Lower leg skin (tissue), 4 donors: ENCODE measurements around the gene LARGE2. TPM values are rescaled to one million over a fixed set of nuclear protein-coding genes. Genes with fewer than 3 reads are reported as not detected.

Experiments
- DNase-seq, 2 donors: peaks; one replicate each; pipeline ENCODE4 v3.0.0-alpha.2; 2019; ENCODE audit warnings: low spot score in 2 of 2
- H3K4me3 ChIP-seq: fragments of 200-600 bp; sonication (generic); 2 replicates; pipeline ENCODE4 v1.5.1; 2017; ENCODE audit warnings: mild to moderate bottlenecking, low read depth; ENCODE audit not compliant: poor library complexity, severe bottlenecking
- POLR2A ChIP-seq, 2 donors: fragments of 450-650 bp; IDR thresholded peaks; one replicate each; pipeline ENCODE4 v1.6.1; 2016 to 2017; ENCODE audit warnings: antibody characterized with exemption in 2 of 2, mild to moderate bottlenecking in 1 of 2, moderate library complexity in 1 of 2
- WGBS, 2 donors: methylation state at CpG; one replicate each; pipeline ENCODE4 v1.1.5; 2018; 5-methylcytosine and 5-hydroxymethylcytosine counted together
- intact Hi-C: fragments of 100-400 bp; cut with DNase I; formaldehyde crosslinking; loops from one replicate; pipeline ENCODE4 v1.15.0; 2023; ENCODE audit warnings: low total_unique reads
- total RNA-seq, 4 donors: library from RNA; depleted of rRNA; stranded (reverse); fragments of >200 nt; gene quantifications; one replicate each; pipeline ENCODE4 v1.1.0, GENCODE V29; 2016
- TF ChIP-seq, protein P1 (sequence below), 3 donors: fragments of 450-650 bp; IDR thresholded peaks; one replicate each; pipeline ENCODE4 v1.5.1; 2016; ENCODE audit warnings: antibody characterized with exemption in 3 of 3, mild to moderate bottlenecking in 3 of 3, moderate library complexity in 2 of 3

Gene LARGE2
- total RNA-seq, 4 donors from 2014 or later = 20.7 to 30.1 (median 25.9) TPM

DNA sequence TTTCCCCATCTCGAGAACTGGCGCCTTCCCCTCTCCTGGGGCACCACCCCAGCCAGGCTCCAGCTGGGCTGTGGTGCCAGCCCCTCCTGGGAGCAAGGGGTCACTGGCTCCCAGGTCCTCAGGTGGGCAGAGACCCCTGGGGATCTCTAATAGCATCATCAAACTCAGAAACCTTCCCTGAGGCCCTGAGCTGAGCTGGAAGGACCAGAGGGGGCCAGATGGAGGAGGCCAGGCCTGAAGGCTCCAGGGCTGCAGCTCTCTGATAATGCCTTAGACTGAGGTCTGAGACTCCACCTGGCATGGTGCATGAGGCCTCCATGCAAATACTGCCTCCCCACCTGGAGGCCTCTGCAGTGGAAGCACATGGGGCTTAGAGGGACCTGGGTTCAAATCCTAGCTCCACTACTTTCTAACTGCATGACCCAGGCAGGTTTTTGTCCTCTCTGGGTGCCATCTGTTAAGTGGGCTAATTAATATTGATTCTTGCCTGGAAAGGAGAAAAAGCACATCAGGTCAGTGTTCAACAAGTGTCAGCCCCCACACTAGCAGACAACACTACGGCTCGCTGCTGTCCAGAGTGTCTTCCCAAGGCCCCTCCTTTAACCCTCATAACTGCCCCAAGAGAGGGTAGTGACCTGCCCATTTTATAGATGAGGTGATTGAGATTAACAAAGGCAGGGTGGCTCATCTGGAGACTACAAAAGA, 35.5 kb upstream of the LARGE2 start:
- 88 to 95% methylated on average over 4 of the region's 4 CpGs for WGBS, 2 donors
- DNase-seq = no peak
- H3K4me3 ChIP-seq = no peak overlapping the region
- intact Hi-C loops = no loop called here
- no peak for TF ChIP-seq POLR2A (IDR thresholded peaks at IDR 0.05)
- TF ChIP-seq, protein P1, sequence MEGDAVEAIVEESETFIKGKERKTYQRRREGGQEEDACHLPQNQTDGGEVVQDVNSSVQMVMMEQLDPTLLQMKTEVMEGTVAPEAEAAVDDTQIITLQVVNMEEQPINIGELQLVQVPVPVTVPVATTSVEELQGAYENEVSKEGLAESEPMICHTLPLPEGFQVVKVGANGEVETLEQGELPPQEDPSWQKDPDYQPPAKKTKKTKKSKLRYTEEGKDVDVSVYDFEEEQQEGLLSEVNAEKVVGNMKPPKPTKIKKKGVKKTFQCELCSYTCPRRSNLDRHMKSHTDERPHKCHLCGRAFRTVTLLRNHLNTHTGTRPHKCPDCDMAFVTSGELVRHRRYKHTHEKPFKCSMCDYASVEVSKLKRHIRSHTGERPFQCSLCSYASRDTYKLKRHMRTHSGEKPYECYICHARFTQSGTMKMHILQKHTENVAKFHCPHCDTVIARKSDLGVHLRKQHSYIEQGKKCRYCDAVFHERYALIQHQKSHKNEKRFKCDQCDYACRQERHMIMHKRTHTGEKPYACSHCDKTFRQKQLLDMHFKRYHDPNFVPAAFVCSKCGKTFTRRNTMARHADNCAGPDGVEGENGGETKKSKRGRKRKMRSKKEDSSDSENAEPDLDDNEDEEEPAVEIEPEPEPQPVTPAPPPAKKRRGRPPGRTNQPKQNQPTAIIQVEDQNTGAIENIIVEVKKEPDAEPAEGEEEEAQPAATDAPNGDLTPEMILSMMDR (IDR thresholded peaks at IDR 0.05) = no peak

DNA sequence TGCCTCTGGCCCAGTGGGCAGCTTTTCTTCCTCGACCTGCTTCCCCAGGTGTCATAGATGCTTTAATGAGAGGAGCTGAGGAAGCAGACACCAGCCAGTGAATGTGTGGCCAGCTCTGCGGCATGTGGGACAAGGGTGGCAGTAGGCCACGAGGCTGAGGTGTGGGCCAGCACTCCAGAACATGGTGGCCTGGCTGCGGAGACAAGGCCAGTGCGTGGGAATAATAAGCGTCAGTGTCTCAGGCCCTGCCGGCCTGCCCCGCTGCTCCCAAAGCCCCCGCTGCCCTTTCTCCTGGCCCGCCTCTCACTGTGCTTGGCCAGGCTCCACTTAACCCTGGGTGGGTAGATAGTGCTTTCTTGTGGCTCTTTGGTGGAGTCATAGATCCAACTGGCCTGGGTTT, 34.9 kb upstream of the LARGE2 start:
- TF ChIP-seq, protein P1 (IDR thresholded peaks at IDR 0.05) = no peak
- TF ChIP-seq POLR2A (IDR thresholded peaks at IDR 0.05) = no peak
- intact Hi-C loops = no loop called here
- no peak for DNase-seq
- WGBS, 2 donors = 84 to 88% methylated on average over 10 of the region's 10 CpGs
- no peak overlapping the region for H3K4me3 ChIP-seq

DNA sequence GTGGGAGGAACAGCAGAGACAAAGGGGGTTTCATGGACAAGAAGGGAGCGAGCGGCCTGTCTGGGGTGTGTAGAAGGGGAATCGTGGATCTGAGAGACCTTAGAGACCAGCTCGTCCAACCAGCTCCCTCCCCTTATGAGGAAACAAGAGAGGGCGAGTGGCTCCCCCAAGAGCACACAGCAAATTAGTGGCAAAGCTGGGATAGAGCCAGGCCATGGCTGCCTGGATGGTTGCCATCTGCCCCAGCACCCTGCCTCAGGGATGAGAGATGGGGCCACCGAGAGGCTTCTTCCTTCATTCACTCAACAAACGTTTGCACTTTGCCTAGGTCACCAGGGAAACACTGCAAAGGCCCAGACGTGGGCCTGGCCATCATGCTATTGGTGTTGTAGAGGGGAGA, 32.9 kb upstream of the LARGE2 start:
- no peak overlapping the region for H3K4me3 ChIP-seq
- 81 to 84% methylated on average over 8 of the region's 8 CpGs for WGBS, 2 donors
- TF ChIP-seq, protein P1 (IDR thresholded peaks at IDR 0.05) = no peak
- TF ChIP-seq POLR2A (IDR thresholded peaks at IDR 0.05) = no peak
- no peak for DNase-seq
- intact Hi-C loops = no loop called here

DNA sequence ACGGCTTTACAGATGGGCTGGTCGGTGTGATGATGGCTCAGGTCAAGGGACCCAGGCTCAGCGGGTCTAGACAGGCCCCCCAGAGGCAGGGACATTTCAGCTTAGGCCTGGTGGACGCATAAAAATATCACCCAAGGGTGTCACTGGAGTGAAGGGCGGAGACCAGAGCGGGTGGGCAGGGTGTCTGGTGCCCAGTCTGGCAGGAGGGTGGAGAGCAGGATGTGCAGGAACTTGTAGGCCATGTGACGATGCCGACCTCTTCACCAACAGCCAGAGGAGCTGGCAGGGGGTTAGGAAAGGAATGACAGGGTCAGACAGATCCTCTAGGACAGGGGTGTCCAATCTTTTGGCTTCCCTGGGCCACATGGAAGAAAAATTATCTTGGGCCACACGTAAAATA, 32.5 kb upstream of the LARGE2 start:
- H3K4me3 ChIP-seq = no peak overlapping the region
- intact Hi-C loops = no loop called here
- no peak for DNase-seq
- WGBS, 2 donors = 78 to 79% methylated on average over 9 of the region's 9 CpGs
- no peak for TF ChIP-seq POLR2A (IDR thresholded peaks at IDR 0.05)
- TF ChIP-seq, protein P1 (IDR thresholded peaks at IDR 0.05) = no peak

DNA sequence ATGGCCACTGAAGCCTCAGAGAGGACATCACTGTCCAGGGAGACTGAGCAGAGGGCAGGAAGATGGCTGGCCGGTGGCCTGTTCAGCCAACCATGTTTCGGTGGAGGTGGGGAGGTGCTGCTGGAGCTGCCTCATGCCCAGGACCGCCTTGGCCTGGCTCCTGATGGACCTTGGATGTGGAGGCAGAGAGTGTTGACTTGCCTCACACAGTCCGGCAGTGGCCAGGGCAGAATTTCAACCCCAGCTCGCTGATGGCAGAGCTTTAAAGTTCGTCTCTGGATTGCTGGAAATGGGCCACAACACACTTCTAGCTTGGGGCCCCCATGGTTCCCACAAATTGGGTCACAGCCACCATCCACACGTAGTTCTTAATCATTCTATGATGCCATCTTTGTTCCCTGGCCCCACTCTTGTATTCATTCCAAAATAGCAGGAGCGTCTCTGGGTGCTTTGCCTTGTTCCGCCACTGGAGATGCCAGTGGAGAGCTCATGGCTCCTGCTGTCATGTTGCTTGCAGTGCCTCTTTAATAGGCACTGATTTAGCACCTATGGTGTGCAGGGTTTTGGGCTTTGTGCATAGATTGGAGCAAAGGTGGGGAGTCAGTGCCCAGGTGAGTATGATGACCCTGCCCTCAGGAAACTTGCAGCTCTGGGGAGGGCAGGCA, 31.4 kb upstream of the LARGE2 start:
- intact Hi-C loops = no loop called here

More for the DNA sequence above, 31.4 kb upstream of the LARGE2 start:
- WGBS, 2 donors = 75 to 78% methylated on average over 9 of the region's 9 CpGs
- no peak for DNase-seq
- no peak overlapping the region for H3K4me3 ChIP-seq
- TF ChIP-seq POLR2A (IDR thresholded peaks at IDR 0.05) = no peak
- TF ChIP-seq, protein P1 (IDR thresholded peaks at IDR 0.05) = no peak
